PC-3 (cell line): ENCODE measurements around the gene TUFT1. TPM values are rescaled to one million over a fixed set of nuclear protein-coding genes. Genes with fewer than 3 reads are reported as not detected.

ENCODE experiments used
- ATAC-seq: fragments of 200-7000 bp; cut with Tn5 transposase; 2 replicates; pipeline ENCODE4 v1.9.1; 2020; ENCODE audit warnings: mild to moderate bottlenecking, moderate library complexity
- BruUV-seq: library from RNA; stranded (reverse); fragments of 400-500 nt; replicated peaks from 2 replicates; lab custom pipeline; 2021; lab: Mats Ljungman, UMichigan
- CTCF ChIA-PET: fragments of 300-600 bp; sonication (Branson Sonifier 250); formaldehyde crosslinking; loops from one replicate; lab custom pipeline; 2022; ENCODE audit warnings: antibody characterized with exemption; lab: Charles Lee
- POLR2A ChIA-PET: fragments of 300-600 bp; sonication (Branson Sonifier 250); formaldehyde crosslinking; loops from one replicate; lab custom pipeline; 2022; ENCODE audit warnings: antibody characterized with exemption; ENCODE audit not compliant: unreplicated experiment; lab: Charles Lee
- DNase-seq: peaks from one replicate; pipeline ENCODE4 v3.0.0-alpha.2; 2015
- H2AFZ ChIP-seq: fragments of 300-600 bp; sonication (generic); 2 replicates; pipeline ENCODE4 v1.6.0; 2016; ENCODE audit warnings: antibody characterized with exemption, low read length
- H3F3A ChIP-seq: fragments of 300-600 bp; sonication (generic); one replicate; pipeline ENCODE4 v1.6.0; 2017; ENCODE audit warnings: antibody characterized with exemption, low read length, control low read depth, mild to moderate bottlenecking; ENCODE audit not compliant: unreplicated experiment
- H3K27ac ChIP-seq: fragments of 300-600 bp; sonication (generic); 2 replicates; pipeline ENCODE4 v1.5.1; 2016; ENCODE audit warnings: mild to moderate bottlenecking, low read length
- H3K27me3 ChIP-seq: fragments of 300-600 bp; sonication (generic); 2 replicates; pipeline ENCODE4 v1.6.1; 2016; ENCODE audit warnings: low read length, mixed read lengths
- H3K36me3 ChIP-seq: fragments of 300-600 bp; sonication (generic); 2 replicates; pipeline ENCODE4 v1.6.1; 2016; ENCODE audit warnings: low read depth, mixed run types, low read length, mixed read lengths
- H3K4me1 ChIP-seq: fragments of 300-600 bp; sonication (generic); 2 replicates; pipeline ENCODE4 v1.5.1; 2016; ENCODE audit warnings: low read length; ENCODE audit not compliant: insufficient read depth
- H3K4me2 ChIP-seq: fragments of 300-600 bp; sonication (generic); 2 replicates; pipeline ENCODE4 v1.6.0; 2016; ENCODE audit warnings: low read length
- H3K4me3 ChIP-seq: fragments of 300-600 bp; sonication (generic); 2 replicates; pipeline ENCODE4 v1.5.1; 2016; ENCODE audit warnings: mild to moderate bottlenecking, low read length, mixed read lengths
- H3K79me2 ChIP-seq: fragments of 300-600 bp; sonication (generic); 2 replicates; pipeline ENCODE4 v1.6.1; 2017; ENCODE audit warnings: low read length, mixed read lengths
- H3K9ac ChIP-seq: fragments of 300-600 bp; sonication (generic); 2 replicates; pipeline ENCODE4 v1.6.0; 2016; ENCODE audit warnings: mild to moderate bottlenecking, low read length
- H3K9me2 ChIP-seq: fragments of 300-600 bp; sonication (generic); replicated peaks from 2 replicates; pipeline ENCODE4 v1.6.1; 2016; ENCODE audit warnings: mixed run types, low read length, mixed read lengths
- H3K9me3 ChIP-seq: fragments of 300-600 bp; sonication (generic); 2 replicates; pipeline ENCODE4 v1.6.1; 2016; ENCODE audit warnings: low read length, mixed read lengths
- H4K20me1 ChIP-seq: fragments of 300-600 bp; sonication (generic); 2 replicates; pipeline ENCODE4 v1.6.1; 2016; ENCODE audit warnings: low read length, mixed read lengths
- CTCF ChIP-seq: fragments of 300-600 bp; sonication (generic); conservative IDR thresholded peaks from 2 replicates; pipeline ENCODE4 v1.5.1; 2017; ENCODE audit warnings: antibody characterized with exemption, low read depth, mild to moderate bottlenecking, low read length
- EZH2 ChIP-seq: fragments of 300-600 bp; sonication (generic); IDR thresholded peaks from one replicate; pipeline ENCODE4 v1.6.1; 2017; ENCODE audit warnings: antibody characterized with exemption, mild to moderate bottlenecking, low read length; ENCODE audit not compliant: unreplicated experiment
- EZH2phosphoT487 ChIP-seq: fragments of 300-600 bp; sonication (generic); IDR thresholded peaks from 2 replicates; pipeline ENCODE4 v1.6.1; 2018; ENCODE audit warnings: mild to moderate bottlenecking, antibody characterized with exemption, low read length, borderline replicate concordance
- intact Hi-C: fragments of 100-400 bp; cut with micrococcal nuclease; formaldehyde crosslinking; loops from 2 replicates; pipeline ENCODE4 v1.9.0; 2023
- total RNA-seq: library from RNA; depleted of rRNA; stranded (reverse); fragments of >200 nt; gene quantifications from 2 replicates; pipeline ENCODE4 v1.2.3, GENCODE V29; 2014

The TUFT1 gene
- total RNA-seq, 1 experiment from 2014 or later = 33.9 TPM

DNA sequence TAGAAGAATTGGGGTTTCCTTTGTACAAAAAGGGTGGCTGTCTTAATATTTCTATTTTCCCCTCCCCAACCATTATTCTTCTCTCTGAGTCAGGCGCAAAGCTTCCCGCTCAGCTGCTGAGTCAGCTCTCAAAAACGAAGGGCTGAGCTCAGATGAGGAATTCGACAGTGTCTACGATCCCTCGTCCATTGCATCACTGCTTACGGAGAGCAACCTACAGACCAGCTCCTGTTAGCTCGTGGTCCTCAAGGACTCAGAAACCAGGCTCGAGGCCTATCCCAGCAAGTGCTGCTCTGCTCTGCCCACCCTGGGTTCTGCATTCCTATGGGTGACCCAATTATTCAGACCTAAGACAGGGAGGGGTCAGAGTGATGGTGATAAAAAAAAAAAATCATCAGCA is 3.0 kb upstream of the TUFT1 start:
- Histone ChIP-seq H3K27ac (peak overlapping the region; percentile 44), H3K9me3 (no peaks in the 10 kb centered on the region), H3K79me2 (peaks cover 19% of the 10 kb centered on the region), H2AFZ (no peak overlapping the region), H3K27me3 (no peaks in the 10 kb centered on the region), H4K20me1 (peaks cover 17% of the 10 kb centered on the region), H3K4me1 (peaks cover 51% of the 10 kb centered on the region), H3K4me3 (no peak overlapping the region), H3K9me2 (no peaks in the 10 kb centered on the region), H3K4me2 (peak overlapping the region; percentile 54), H3F3A (no peaks in the 10 kb centered on the region), H3K36me3 (peaks cover 17% of the 10 kb centered on the region; the same call in 1 of the 2 replicates), H3K9ac (no peak overlapping the region)
- no TSS peak for BruUV-seq
- DNase-seq (peak; percentile 98), ATAC-seq (peak; percentile 16)
- intact Hi-C loops = no loop called here
- ChIA-PET CTCF (interaction anchor here (0.7 to 1.0 kb wide), 3 partner anchors 100 to 300 kb away, joined by 3 to 5 read pairs (median 3); no protein-coding TSS in a partner anchor), POLR2A (interaction anchor here (0.6 to 0.7 kb wide), 4 partner anchors 11 to 144 kb away, joined by 3 to 6 read pairs (median 4); no protein-coding TSS in a partner anchor)
- TF ChIP-seq CTCF = no peak
- no peak for TF ChIP-seq EZH2
- no peak for TF ChIP-seq EZH2phosphoT487

- H3K36me3 ChIP-seq = peaks cover 16% of the 10 kb centered on the region; the same call in 1 of the 2 replicates
- H3K27ac ChIP-seq = peak overlapping the region; percentile 86
- H3K9ac ChIP-seq = peak overlapping the region; percentile 72
- ATAC-seq = peak; percentile 69
- peaks cover 42% of the 10 kb centered on the region for H3K79me2 ChIP-seq
- BruUV-seq = TSS peak; percentile 79
- H3K27me3 ChIP-seq = no peaks in the 10 kb centered on the region
- H3K9me2 ChIP-seq = no peaks in the 10 kb centered on the region
- H3K4me1 ChIP-seq = peaks cover 66% of the 10 kb centered on the region
- H3K4me3 ChIP-seq = peak overlapping the region; percentile 81
- no peaks in the 10 kb centered on the region for H3F3A ChIP-seq
- peaks cover 34% of the 10 kb centered on the region for H4K20me1 ChIP-seq
- intact Hi-C loops = loop anchor here (1.0 to 10.0 kb wide), 6 partner anchors 10 to 345 kb away; partner anchors contain the start of genes PIP5K1A, POGZ and VPS72
- no peak overlapping the region for H2AFZ ChIP-seq
- ChIA-PET POLR2A (interaction anchor here (0.5 to 1.0 kb wide), 9 partner anchors 9 to 453 kb away, joined by 4 to 8 read pairs (median 4); partner anchors contain the start of genes C2CD4D and CGN), CTCF (interaction anchor here (0.5 to 1.2 kb wide), 8 partner anchors 28 to 910 kb away, joined by 3 to 15 read pairs (median 5); partner anchors contain the start of genes CGN, MRPL9 and PI4KB)
- H3K4me2 ChIP-seq = peak overlapping the region; percentile 79
- no peaks in the 10 kb centered on the region for H3K9me3 ChIP-seq
- TF ChIP-seq EZH2phosphoT487 (no peak), EZH2 (no peak), CTCF (no peak)
- DNase-seq = peak; percentile 100
Measured at GRCh38 chr1:151539321-151540020, 638 bp upstream of the TUFT1 start.
